HepG2 (cell line): ENCODE measurements around the gene C6orf136. TPM values are rescaled to one million over a fixed set of nuclear protein-coding genes. Genes with fewer than 3 reads are reported as not detected.

Experiments used
- ATRX ChIP-seq: sonication (generic); formaldehyde crosslinking; IDR thresholded peaks from 2 replicates; pipeline ENCODE4 v1.4.0; 2020; ENCODE audit warnings: missing genetic modification reagents, borderline replicate concordance
- EED ChIP-seq: sonication (generic); formaldehyde crosslinking; IDR thresholded peaks from 2 replicates; pipeline ENCODE4 v1.5.0; 2020; ENCODE audit warnings: mild to moderate bottlenecking, missing genetic modification reagents
- MED1 ChIP-seq: sonication (generic); formaldehyde crosslinking; IDR thresholded peaks from 2 replicates; pipeline ENCODE4 v1.4.0; 2020; ENCODE audit warnings: missing genetic modification reagents
- NFE2L2 ChIP-seq: fragments of 150-350 bp; IDR thresholded peaks from 2 replicates; pipeline ENCODE4 v1.6.1; 2014; ENCODE audit warnings: low read length
- RERE ChIP-seq: IDR thresholded peaks from 2 replicates; pipeline ENCODE4 v1.6.1; 2016; ENCODE audit warnings: low read depth, missing genetic modification reagents, missing compliant biosample characterization
- SKI ChIP-seq: fragments of 450-650 bp; IDR thresholded peaks from one replicate; pipeline ENCODE4 v1.6.1; 2018; ENCODE audit warnings: mild to moderate bottlenecking; ENCODE audit not compliant: partially characterized antibody
- ZBTB3 ChIP-seq: sonication (generic); formaldehyde crosslinking; IDR thresholded peaks from 2 replicates; pipeline ENCODE4 v1.4.0; 2020; ENCODE audit warnings: low read depth, mild to moderate bottlenecking, moderate library complexity, missing genetic modification reagents, borderline replicate concordance
- ZBTB40 ChIP-seq, 2 experiments: fragments of 450-650 bp in 1 of 2; sonication (generic) in 1 of 2; formaldehyde crosslinking in 1 of 2; IDR thresholded peaks; 2 replicates each; pipeline versions ENCODE4 v1.6.1 to v1.8.0; 2016 to 2022; ENCODE audit warnings: antibody characterized with exemption in 1 of 2, mild to moderate bottlenecking in 1 of 2, missing genetic modification reagents in 1 of 2
- ZNF674 ChIP-seq: sonication (generic); formaldehyde crosslinking; IDR thresholded peaks from 2 replicates; pipeline ENCODE4 v1.5.0; 2020; ENCODE audit warnings: low read depth, mild to moderate bottlenecking, missing genetic modification reagents
- ZSCAN5A ChIP-seq: sonication (generic); formaldehyde crosslinking; IDR thresholded peaks from 2 replicates; pipeline ENCODE4 v1.8.0; 2022; ENCODE audit warnings: mild to moderate bottlenecking, missing genetic modification reagents, borderline replicate concordance
- polyA plus RNA-seq, 8 experiments: library from polyadenylated mRNA; depleted of rRNA in 3 of 8; stranded (reverse) in 7 of 8; unstranded in 1 of 8; fragments of >200 nt; fragmentation: Illumina TruSeq in 4 of 8; extraction: Trizol in 4 of 8; gene quantifications; 2 replicates each; pipeline versions ENCODE4 v1.2.1 to v1.2.3, GENCODE V29; 2011 to 2016; ENCODE audit warnings: low read depth in 4 of 8, missing spikeins in 1 of 8, mixed read lengths in 1 of 8; ENCODE audit not compliant: insufficient read depth in 1 of 8
- total RNA-seq, 5 experiments: library from RNA; depleted of rRNA; stranded (reverse); fragments of >200 nt; fragmentation: Illumina TruSeq; extraction: Trizol; gene quantifications; 2 replicates each; pipeline ENCODE4 v1.2.3, GENCODE V29; 2016; ENCODE audit warnings: low read depth in 1 of 5

The C6orf136 gene
- total and polyA plus RNA-seq, 2 of the 13 experiments (the other 11 are each of a cell fraction or from before 2014, with no cell fraction given) = 12.0 to 26.2 TPM

GRCh38 chr6:30626484-30627366, 20.2 kb upstream of the C6orf136 start, which contains the start of gene ATAT1 (continued):
- no peak for TF ChIP-seq ZBTB40 (IDR thresholded peaks at IDR 0.05)
- peak; percentile 76 for TF ChIP-seq ZBTB40 (CRISPR knock-in tag; IDR thresholded peaks at IDR 0.05)
- TF ChIP-seq RERE = no peak
- peak; percentile 64; the same call in 1 of the 2 replicates for TF ChIP-seq EED (CRISPR knock-in tag)
- TF ChIP-seq ZSCAN5A (CRISPR knock-in tag) = no peak
- TF ChIP-seq NFE2L2 = no peak
- no peak for TF ChIP-seq ZNF674 (CRISPR knock-in tag)
- no peak for TF ChIP-seq ATRX (CRISPR knock-in tag)
- no peak for TF ChIP-seq SKI
- TF ChIP-seq MED1 (CRISPR knock-in tag) = peak; percentile 58; the same call in 1 of the 2 replicates
- no peak for TF ChIP-seq ZBTB3 (CRISPR knock-in tag)
